NCI-H446 treated with DMSO at 0.1 percent for 48 hours (cell line): ENCODE results near the gene UQCRHL.

ENCODE experiments used
- DNase-seq: peaks from one replicate; lab custom pipeline; 2025; lab: John Stamatoyannopoulos, UW

UQCRHL gene

DNA sequence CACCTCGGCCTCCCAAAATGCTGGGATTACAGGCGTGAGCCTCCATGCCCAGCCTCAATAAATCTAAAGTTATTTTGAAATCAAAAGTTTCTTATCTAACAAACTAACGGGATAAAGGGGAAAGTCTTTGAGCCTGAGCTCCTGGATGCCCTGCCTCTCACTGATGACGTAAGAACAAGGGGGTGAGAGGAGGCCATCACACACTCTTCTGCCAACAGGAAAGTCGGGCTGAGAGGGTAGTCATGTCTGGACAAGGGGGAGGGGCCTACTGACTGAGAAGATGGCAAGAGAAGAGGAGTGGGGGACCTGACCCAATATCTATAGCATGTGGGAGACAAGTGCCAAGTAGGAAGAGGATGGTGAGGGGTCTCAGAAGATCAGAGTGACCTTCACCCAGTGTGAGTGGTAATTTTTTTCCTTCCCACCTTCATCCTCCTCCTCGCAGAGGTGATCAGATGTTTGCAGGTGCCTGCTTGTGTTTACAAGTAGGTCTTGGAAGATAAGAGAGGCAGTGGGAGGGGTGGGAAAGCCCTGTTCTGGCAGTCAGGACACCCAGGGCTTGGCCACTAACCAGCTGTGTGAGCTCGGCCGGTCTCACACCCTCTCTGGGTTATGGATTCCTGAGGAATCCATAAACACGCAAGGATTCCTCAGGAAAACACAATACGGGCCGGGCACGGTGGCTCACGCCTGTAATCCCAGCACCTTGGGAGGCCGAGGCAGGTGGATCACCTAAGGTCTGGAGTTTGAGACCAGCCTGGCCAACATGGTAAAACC lies 9.6 kb downstream of the UQCRHL start:
- no peak for DNase-seq

DNA sequence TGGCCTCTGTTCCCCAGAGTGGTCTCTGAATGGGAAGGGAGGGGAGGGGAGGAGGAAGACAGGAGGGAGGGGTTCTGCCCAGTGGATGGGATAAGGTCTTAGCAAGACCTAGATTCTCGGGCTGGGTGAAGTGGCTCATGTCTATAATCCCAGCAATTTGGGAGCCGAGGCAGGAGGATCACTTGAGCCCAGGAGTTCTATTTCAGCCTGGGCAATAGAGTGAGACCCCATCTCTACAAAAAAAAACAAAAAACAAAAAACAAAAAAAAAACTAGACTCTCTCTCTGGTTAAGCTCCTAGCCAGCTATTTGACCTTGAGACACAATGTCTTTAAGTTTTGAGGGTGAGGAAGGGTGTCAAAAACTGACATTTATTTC lies 11.4 kb downstream of the UQCRHL start:
- no peak for DNase-seq

DNA sequence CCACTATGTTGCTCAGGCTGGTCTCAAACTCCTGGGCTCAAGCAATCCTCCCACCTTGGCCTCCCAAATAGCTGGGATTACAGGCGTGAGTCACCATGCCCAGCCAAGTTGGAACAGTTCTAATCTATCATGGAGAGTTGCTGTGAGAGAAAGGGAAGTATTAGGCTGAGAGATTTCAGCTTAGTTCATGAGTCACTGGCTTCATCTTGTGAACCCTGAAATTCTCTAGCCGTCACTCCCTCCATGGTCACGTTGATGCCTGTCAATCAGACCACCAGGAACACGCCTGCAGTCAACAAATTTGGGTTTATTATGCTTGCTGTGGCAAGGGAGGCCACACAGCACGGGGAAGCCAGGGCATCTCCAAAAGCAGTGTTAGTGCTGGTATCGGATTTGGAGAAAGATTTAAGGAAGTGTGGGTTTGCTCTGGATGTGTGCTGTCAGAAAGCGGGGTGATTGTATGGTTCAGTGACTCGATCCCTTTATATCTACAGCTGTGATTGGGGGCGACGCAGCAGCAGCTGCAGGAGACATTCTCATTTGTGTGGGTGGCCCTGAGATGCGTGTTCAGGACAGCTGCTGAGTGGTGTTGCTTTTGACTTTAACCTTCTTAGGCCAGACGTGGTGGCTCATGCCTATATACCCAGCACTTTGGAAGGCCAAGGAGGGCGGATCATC lies 18.7 kb downstream of the UQCRHL start:
- DNase-seq = no peak

DNA sequence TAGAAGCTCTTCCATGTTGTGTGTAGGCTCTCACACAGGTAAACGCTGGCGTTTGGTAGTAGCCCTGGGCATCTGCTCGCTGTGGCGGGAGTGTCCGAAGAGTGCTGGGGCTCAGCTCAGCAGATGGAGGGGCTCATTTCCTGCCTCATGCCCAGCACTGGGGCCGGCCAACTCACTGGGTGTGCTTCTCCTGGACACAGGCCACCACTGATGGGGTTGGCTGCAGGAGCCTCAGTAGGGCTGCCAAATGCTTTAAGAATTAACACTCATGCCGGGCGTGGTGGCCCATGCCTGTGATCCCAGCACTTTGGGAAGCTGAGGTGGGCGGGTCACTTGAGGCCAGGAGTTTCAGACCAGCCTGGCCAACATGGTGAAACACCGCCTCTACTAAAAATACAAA lies 20.9 kb downstream of the UQCRHL start:
- DNase-seq = no peak

DNA sequence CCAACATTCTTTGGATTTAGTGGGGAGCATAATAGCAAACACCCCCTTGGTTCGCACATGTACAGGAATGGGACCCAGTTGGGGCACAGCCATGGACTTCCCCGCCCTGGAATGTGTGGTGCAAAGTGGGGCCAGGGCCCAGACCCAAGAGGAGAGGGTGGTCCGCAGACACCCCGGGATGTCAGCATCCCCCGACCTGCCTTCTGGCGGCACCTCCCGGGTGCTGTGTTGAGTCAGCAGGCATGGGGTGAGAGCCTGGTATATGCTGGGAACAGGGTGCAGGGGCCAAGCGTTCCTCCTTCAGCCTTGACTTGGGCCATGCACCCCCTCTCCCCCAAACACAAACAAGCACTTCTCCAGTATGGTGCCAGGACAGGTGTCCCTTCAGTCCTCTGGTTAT lies 21.8 kb downstream of the UQCRHL start:
- no peak for DNase-seq

DNA sequence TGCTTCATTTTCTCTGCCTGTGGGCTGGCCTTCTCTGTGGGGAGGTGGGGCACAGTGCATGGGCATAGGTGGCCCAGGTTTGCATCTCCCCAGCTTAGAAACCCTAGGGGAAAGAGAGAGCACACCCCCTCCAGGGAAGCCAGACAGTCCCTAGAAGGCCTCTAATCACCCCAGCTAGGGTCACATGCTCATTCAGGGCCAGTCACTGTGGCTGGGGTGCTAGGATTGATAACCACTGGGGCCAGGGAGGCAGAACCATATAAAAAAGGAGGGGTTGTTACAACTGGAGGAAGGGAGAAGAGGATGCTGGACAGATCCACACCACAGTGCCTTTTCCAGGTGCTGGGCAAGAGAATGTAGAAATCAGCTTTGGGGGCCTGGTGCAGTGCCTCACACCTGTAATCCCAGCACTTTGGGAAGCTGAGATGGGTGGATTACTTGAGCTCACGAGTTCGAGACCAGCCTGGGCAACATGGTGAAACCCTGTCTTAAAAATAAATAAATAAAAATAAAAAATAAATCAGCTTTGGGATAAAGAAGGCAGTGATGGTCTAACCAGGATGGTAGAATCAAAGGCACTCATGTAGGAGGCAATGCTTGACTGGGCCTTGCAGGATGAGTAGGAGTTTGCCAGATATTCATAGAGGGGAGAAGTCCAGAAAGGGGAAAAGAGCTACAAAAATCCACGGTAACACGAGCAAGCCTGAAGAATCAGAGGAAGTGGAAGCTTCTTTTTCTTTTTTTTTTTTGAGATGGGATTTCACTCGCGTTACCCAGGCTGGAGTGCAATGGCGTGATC lies 29.3 kb downstream of the UQCRHL start:
- no peak for DNase-seq

DNA sequence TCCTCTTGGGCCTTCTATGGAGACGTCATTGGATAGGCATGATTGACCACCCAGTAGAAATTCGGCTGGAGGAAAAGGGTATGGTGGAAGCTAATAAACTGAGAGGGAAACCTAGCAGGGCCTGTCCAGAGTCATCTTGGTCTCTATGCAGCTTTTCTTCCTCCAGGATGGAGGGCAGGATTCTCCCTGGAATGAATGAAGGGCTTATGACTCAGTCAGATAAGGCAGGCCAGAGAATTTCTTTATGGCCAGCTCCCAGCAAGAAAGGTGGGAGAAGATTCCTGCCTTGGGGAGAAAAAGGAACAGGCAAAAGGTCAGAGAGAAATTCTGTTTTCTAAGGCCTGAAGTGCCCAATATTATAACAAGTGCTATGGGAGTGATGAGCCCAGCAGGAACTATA lies 31.7 kb downstream of the UQCRHL start:
- no peak for DNase-seq

DNA sequence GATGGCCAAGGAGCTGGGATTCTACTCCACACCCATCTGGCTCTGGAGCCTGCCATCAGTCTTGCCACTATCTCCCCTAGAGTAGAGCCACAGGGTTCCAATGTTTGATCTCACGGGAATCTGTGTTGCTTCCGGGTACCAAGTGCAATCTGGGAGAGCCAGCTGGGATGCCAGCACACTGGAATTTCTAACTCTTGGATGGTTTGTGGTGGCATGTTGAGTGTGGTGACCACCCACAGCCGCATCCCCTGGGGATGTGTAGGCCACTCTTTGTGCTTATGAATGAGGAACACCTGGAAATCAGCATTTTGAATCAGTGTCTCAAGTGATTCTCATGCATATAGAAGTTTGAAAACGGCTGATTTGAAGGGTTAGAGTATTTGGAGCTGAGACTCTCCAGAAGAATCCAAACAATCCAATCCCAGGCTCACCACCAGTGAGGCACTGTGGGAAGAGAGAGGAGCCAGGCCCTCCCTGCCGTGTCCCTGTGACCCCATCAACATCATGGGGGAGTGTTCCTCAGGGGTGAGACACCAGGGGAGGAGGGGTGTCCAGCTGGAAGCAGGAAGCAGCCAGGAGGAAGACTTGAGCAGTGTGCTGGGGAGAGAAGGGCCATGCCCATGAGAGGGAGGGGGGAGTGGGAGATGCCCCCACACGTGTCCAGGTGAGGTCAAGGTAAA lies 35.5 kb downstream of the UQCRHL start:
- no peak for DNase-seq

DNA sequence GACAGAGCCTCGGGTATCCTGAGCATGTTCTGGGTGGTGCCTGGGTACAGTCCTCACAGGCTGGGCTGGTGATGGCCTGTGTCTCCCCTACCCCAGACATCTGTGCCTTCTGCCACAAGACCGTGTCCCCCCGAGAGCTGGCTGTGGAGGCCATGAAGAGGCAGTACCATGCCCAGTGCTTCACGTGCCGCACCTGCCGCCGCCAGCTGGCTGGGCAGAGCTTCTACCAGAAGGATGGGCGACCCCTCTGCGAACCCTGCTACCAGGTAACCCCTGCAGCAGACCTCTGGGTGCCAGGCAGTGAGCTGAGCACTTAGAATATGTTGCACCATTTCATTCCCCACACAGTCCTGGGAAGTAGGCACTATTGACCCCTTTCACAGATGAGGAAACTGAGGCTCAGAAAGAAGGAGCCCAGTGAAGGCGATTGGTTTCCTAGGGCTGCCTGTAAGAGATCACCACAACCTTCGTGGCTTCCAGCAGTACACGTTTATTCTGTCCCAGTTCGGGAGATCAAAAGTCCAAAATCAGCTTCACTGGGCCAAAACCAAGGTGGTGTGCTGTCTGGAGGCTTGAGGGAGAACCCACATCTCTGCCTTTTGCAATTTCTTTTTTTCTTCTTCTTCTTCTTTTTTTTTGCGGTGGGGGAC lies 37.0 kb downstream of the UQCRHL start:
- DNase-seq = no peak

DNA sequence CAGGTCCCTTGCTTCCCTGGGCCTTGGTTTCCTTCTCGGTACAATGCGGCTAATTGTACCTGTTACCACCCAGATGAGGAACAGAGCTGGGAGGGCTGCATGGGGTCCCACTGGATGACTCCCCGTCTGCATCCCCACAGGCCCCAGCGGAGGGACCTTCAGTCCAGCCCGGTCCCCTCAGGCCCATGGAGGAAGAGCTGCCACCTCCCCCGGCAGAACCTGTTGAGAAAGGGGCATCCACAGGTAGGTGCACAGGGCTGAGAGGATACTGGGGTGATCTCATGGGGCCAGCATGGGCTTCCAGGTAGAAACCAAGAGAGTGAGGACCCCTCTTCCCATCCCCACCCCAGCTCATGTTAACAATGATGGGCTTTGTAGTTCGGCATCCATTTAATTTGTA lies 39.1 kb downstream of the UQCRHL start:
- no peak for DNase-seq

DNA sequence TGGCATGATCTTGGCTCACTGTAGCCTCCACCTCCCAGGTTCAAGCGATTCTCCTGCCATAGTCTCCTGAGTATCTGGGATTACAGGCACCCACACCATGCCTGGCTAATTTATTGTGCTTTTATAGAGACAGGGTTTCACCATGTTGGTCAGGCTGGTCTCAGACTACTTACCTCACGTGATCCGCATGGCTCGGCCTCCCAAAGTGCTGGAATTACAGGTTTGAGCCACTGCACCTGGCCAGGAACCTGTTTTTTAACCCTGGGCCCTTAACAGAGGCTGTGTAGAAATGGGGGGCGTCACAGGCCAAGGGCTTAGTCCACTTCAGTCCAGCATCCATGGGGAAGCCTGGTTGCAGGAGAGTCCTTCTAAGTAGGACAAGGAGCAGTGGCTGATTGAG lies 39.5 kb downstream of the UQCRHL start:
- no peak for DNase-seq

DNA sequence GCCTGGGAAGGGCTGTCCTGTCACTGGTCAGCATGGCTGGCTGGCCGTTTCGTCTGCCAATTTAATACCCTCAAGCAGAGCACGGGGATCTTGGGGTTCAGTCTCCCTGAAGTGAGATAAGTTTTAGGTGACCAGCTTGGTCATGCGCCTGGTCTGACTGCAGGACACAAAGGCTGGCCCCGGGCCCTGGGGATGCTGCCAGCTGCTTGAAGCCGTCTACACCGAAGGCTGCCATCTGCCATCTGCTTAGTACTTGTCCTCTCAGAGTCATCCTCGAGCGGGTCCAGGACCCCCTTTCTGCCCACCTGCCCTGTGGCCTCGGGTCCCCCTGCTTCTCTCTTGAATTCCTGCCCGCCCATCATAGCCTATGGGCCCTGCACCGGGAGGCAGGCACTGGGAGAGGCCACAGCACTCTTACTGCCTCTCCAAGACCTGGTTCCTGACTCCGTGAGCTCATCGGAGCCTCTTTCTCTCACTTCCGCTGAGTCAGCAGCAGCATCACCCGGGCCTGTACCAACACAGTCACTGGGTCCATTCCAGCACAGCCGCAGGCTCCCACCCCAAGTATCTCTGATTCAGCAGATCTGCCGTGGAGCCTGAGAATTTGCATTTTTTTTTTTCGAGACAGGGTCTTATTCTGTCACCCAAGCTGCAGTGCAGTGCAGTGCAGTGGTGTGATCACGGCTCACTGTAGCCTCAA lies 41.8 kb downstream of the UQCRHL start:
- DNase-seq = peak; percentile 11

DNA sequence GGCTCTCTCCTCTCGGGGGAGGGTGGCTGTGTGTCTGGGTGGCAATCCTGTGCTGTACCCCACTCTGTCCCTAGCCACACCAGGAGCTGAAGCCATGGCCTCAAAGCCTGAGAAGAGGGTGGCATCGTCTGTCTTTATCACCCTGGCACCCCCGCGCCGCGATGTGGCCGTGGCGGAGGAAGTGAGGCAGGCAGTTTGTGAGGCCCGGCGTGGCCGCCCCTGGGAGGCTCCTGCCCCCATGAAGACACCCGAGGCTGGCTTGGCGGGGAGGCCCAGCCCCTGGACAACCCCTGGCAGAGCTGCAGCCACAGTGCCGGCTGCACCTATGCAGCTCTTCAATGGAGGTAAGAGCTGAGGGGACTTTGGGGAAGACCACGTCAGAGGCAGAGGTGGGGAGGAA lies 42.6 kb downstream of the UQCRHL start:
- no peak for DNase-seq

DNA sequence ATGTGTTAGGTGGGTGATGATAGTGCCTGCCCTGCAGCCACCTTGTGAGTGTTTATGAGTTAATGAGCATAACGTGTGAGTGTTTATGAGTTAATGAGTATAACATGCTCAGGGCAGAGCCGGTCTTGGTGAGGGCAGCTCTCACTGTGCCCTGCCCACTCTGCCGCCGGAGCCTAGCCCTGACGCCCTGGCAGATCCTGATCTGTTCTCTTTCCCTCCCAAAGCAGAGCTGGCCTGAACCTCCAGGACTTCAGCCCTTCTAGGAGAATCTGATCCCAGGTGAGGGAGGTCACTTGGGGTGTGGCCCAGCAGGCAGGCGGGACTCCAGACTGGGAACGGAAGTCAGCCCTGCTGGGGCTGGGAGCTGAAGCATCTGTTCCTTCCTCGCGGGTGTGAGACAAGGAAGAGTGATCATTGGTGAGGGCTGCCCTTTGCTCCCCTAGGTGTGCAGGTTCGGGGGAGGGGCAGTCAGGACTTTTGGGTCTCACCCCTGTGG lies 43.1 kb downstream of the UQCRHL start:
- DNase-seq = no peak

DNA sequence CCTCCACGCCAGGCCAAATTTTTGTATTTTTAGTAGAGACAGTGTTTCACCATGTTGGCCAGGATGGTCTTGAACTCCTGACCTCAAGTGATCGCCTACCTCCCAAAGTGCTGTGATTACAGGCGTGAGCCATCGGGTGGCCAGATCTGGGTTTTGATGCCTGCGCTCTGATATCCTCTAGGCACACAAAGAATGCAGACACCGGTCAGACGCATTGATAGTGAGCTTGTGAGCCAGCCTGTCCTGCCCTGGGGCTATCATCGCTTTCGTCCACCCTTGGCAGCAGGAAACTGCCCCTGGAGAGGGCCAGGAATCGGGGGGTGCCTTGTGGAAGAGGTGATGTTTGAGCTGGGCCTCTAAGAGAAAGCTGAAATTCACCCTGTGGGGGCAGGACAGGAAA lies 44.9 kb downstream of the UQCRHL start:
- DNase-seq = no peak

DNA sequence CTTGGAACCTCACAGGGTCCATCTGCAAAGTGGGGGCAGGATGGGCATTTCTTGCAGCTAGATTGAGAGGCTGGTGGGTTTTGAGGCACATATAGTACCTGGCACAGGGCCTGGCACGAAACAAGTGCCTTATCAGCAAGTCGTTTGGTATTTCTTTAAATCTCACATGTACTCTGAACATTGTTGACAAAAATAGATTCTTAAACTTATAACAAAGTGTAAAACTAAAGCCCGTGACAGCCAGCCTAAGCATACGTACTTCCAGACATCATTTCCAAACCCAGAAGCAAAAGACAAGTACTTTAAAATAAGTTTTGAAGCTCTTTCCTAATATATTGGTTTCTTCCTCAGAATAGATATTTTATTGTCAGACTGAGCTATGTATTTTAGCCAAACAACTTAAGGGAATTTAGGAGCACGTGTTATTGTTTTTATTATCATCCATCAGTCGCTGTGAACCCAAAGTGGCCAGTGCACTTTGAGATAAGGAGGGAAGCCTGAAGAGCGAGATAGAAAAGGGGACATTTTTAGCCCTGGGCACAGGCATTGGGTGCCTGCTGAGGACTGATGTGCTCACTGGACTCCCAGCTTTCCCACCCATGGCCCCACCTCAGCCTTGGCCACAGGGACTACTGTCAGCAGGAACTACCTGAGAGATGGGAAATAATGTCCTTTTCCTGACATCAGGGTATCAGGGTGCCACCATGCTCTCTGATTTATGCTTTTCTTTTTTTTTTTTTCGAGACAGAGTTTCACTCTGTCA lies 45.9 kb downstream of the UQCRHL start:
- DNase-seq = no peak

DNA sequence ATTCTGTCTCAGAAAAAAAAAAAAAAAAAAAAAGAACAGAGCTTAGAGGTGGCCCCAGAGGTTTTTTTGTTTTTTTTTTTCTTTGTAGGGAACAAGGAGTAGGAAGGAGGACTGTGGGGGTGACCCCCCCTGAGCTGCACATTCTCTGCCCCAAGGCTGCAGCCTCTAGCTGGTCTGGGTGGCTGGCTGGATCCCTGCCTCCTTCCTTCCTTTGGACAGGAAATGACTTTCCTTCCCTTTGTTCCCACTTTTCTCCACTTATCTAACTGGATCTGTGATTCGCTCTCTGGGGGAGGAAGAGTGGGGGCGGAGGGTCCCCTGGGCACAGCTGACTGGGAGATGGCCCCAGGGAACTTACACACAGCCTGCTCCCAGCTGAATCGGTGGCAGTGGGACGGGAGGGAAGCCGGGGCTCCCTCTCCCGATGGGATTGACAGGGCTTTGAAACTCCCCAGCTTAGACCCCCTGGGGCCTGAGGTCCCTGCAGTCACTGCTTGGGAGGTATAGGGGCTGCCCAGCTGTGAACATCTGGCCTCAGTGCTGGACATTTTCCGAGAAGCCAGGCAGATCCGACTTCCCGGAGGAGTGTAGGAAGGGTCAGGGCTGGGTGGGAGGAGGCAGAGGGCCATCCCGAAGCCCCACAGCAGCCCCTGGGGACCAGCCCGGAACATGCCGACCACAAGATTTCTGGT lies 46.8 kb downstream of the UQCRHL start:
- DNase-seq = no peak

DNA sequence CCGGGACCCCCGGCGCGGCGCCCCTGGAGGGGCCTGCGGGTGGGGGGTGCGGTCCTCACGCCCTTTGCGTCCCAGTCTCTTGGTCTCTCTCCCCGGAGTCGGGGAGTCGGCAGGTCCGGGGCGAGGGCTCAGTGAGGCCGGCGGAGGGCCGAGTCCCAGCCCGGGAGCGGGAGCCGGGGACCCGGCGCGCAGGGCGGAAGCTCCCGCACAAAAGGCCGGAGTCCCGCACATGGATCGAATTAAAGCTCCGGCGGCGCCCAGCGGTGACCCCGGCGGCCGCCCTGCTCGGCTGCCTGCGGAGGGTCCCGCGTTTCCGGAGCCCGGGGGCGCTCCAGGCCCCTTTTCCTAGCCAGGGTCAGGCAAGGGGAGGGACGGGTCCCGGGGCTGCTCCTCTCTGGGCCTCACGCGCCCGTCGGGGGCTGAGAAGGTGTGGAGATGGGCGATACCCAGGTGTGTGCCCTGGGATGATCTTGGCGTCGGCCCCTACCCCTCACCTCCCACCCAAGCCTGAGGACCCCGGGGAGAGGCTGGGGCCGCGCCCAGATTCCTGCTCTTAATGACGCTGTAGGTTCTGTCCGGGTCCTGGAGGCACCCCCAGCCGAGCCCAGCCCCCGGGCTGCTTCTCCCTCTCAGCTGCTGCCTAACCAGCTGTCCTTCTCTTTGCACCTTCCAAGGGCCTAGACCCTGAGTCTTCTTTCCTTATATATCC lies 48.3 kb downstream of the UQCRHL start:
- DNase-seq = no peak

DNA sequence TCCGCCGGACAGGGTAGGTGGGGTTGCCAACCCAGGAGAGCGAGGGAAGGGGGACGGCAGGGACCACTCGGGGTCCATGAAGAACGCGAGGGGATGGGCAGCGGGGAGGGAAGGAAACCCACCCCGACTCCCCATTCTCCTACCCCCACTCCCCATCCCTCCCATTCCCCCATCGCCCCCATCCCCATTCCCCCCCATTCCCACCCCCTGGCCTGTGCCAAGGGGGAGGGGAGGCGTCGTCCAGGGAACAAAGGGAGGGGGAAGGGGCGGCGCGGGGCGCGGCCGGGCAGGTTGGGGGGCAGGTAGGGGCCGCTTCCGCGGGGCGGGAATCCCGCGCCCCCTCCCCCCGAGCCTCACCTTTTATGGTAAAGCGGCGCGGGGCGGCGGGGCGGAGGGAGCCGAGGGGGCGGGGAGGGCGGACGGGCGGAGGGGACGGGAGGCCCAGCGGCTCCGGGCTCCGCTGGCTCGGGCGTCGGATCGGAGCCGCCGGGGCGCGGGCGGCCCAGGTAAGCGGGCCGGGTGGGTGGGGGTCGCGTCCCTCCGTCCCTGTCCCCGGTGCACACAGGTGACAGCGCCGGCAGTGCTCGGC lies 49.0 kb downstream of the UQCRHL start, which contains the start of gene FBLIM1:
TSS of gene FBLIM1 (plus strand) at position 453 of the 589 bp plus-strand sequence. CDS start 6,189 bp downstream, outside the sequence.
- DNase-seq = no peak
